Gastrocnemius medialis (tissue), 4 donors: ENCODE results near the gene LSS.

ENCODE experiments used
- POLR2A ChIP-seq, 2 donors: fragments of 450-650 bp; IDR thresholded peaks; one replicate each; pipeline ENCODE4 v1.6.1; 2017; ENCODE audit warnings: antibody characterized with exemption in 2 of 2, mild to moderate bottlenecking in 2 of 2, moderate library complexity in 2 of 2
- TF ChIP-seq, protein P1 (sequence below), 5 experiments: fragments of 450-650 bp in 3 of 5; fragments of 200-600 bp in 2 of 5; sonication (generic) in 2 of 5; IDR thresholded peaks in 4 of 5; conservative IDR thresholded peaks in 1 of 5; 1 replicate in 4 of 5; 2 replicates in 1 of 5; pipeline ENCODE4 v1.5.1; 2016 to 2019; ENCODE audit warnings: antibody characterized with exemption in 5 of 5, mild to moderate bottlenecking in 3 of 5, moderate library complexity in 3 of 5

- TF ChIP-seq, protein P1, sequence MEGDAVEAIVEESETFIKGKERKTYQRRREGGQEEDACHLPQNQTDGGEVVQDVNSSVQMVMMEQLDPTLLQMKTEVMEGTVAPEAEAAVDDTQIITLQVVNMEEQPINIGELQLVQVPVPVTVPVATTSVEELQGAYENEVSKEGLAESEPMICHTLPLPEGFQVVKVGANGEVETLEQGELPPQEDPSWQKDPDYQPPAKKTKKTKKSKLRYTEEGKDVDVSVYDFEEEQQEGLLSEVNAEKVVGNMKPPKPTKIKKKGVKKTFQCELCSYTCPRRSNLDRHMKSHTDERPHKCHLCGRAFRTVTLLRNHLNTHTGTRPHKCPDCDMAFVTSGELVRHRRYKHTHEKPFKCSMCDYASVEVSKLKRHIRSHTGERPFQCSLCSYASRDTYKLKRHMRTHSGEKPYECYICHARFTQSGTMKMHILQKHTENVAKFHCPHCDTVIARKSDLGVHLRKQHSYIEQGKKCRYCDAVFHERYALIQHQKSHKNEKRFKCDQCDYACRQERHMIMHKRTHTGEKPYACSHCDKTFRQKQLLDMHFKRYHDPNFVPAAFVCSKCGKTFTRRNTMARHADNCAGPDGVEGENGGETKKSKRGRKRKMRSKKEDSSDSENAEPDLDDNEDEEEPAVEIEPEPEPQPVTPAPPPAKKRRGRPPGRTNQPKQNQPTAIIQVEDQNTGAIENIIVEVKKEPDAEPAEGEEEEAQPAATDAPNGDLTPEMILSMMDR (IDR thresholded peaks at IDR 0.05 in 4 of 5, conservative IDR thresholded peaks at IDR 0.05 in 1 of 5), result no peak
- TF ChIP-seq POLR2A (IDR thresholded peaks at IDR 0.05), result no peak
These were observed 14.8 kb upstream of the LSS start for GRCh38 chr21:46243325-46243724.
